Neural progenitor cell (in vitro differentiated cells): Measurements from ENCODE around the gene SLC25A11. TPM values are rescaled to one million over a fixed set of nuclear protein-coding genes. Genes with fewer than 3 reads are reported as not detected.

Experiments used
- DNase-seq: peaks from one replicate; pipeline ENCODE4 v3.0.0-alpha.2; 2016; ENCODE audit warnings: low spot score
- H2AFZ ChIP-seq: fragments of 200-600 bp; sonication (generic); replicated peaks from 2 replicates; pipeline ENCODE4 v1.6.1; 2016; ENCODE audit warnings: antibody characterized with exemption
- H3F3A ChIP-seq: fragments of 200-600 bp; sonication (generic); 2 replicates; pipeline ENCODE4 v1.6.1; 2016; ENCODE audit warnings: antibody characterized with exemption, low read depth
- H3K27ac ChIP-seq: fragments of 200-600 bp; sonication (generic); 2 replicates; pipeline ENCODE4 v1.5.1; 2016; ENCODE audit warnings: mild to moderate bottlenecking
- H3K27me3 ChIP-seq: fragments of 200-600 bp; sonication (generic); 2 replicates; pipeline ENCODE4 v1.6.1; 2016; ENCODE audit warnings: mild to moderate bottlenecking, moderate library complexity
- H3K36me3 ChIP-seq: fragments of 200-600 bp; sonication (generic); 2 replicates; pipeline ENCODE4 v1.5.1; 2016
- H3K4me1 ChIP-seq: fragments of 200-600 bp; sonication (generic); 2 replicates; pipeline ENCODE4 v1.6.1; 2016; ENCODE audit warnings: mixed run types
- H3K4me2 ChIP-seq: fragments of 200-600 bp; sonication (generic); 2 replicates; pipeline ENCODE4 v1.6.1; 2016
- H3K4me3 ChIP-seq: fragments of 200-600 bp; sonication (generic); 2 replicates; pipeline ENCODE4 v1.5.1; 2016
- H3K79me2 ChIP-seq: fragments of 200-600 bp; sonication (generic); 2 replicates; pipeline ENCODE4 v1.6.1; 2016; ENCODE audit warnings: low read depth
- H3K9ac ChIP-seq: fragments of 200-600 bp; sonication (generic); 2 replicates; pipeline ENCODE4 v1.6.1; 2016
- H3K9me3 ChIP-seq: fragments of 200-600 bp; sonication (generic); 2 replicates; pipeline ENCODE4 v1.5.1; 2016; ENCODE audit warnings: low read depth
- H4K20me1 ChIP-seq: fragments of 200-600 bp; sonication (generic); 2 replicates; pipeline ENCODE4 v1.6.1; 2016; ENCODE audit warnings: low read depth
- H3K27ac Mint-ChIP-seq: 3 replicates; pipeline ENCODE4 v1.8.0; 2021; ENCODE audit warnings: mixed read lengths
- H3K27me3 Mint-ChIP-seq: 2 replicates; pipeline ENCODE4 v1.8.0; 2022; ENCODE audit warnings: low read depth, mild to moderate bottlenecking, inconsistent platforms, moderate library complexity, mixed read lengths; ENCODE audit not compliant: insufficient read depth
- H3K36me3 Mint-ChIP-seq: 3 replicates; pipeline ENCODE4 v1.8.0; 2021; ENCODE audit warnings: mixed read lengths
- H3K4me1 Mint-ChIP-seq: 3 replicates; pipeline ENCODE4 v1.8.0; 2021; ENCODE audit warnings: mixed read lengths
- H3K4me3 Mint-ChIP-seq: 3 replicates; pipeline ENCODE4 v1.8.0; 2021; ENCODE audit warnings: mild to moderate bottlenecking, moderate library complexity, mixed read lengths
- H3K9me3 Mint-ChIP-seq: 3 replicates; pipeline ENCODE4 v1.8.0; 2020; ENCODE audit warnings: mixed read lengths
- EZH2 ChIP-seq: fragments of 200-600 bp; sonication (generic); IDR thresholded peaks from 2 replicates; pipeline ENCODE4 v1.6.1; 2017; ENCODE audit warnings: antibody characterized with exemption, mild to moderate bottlenecking, moderate library complexity
- EZH2phosphoT487 ChIP-seq: fragments of 200-600 bp; sonication (generic); IDR thresholded peaks from 2 replicates; pipeline ENCODE4 v1.6.1; 2017; ENCODE audit warnings: antibody characterized with exemption
- total RNA-seq: library from RNA; depleted of rRNA; stranded (reverse); fragments of >200 nt; gene quantifications from 2 replicates; pipeline ENCODE4 v1.2.3, GENCODE V29; 2015; ENCODE audit warnings: low replicate concordance
- TF ChIP-seq, protein P1 (sequence below): fragments of 200-600 bp; sonication (generic); IDR thresholded peaks from 2 replicates; pipeline ENCODE4 v1.5.1; 2017; ENCODE audit warnings: antibody characterized with exemption, mild to moderate bottlenecking

The SLC25A11 gene
- total RNA-seq, 1 donor from 2014 or later, result 35.3 TPM

DNA sequence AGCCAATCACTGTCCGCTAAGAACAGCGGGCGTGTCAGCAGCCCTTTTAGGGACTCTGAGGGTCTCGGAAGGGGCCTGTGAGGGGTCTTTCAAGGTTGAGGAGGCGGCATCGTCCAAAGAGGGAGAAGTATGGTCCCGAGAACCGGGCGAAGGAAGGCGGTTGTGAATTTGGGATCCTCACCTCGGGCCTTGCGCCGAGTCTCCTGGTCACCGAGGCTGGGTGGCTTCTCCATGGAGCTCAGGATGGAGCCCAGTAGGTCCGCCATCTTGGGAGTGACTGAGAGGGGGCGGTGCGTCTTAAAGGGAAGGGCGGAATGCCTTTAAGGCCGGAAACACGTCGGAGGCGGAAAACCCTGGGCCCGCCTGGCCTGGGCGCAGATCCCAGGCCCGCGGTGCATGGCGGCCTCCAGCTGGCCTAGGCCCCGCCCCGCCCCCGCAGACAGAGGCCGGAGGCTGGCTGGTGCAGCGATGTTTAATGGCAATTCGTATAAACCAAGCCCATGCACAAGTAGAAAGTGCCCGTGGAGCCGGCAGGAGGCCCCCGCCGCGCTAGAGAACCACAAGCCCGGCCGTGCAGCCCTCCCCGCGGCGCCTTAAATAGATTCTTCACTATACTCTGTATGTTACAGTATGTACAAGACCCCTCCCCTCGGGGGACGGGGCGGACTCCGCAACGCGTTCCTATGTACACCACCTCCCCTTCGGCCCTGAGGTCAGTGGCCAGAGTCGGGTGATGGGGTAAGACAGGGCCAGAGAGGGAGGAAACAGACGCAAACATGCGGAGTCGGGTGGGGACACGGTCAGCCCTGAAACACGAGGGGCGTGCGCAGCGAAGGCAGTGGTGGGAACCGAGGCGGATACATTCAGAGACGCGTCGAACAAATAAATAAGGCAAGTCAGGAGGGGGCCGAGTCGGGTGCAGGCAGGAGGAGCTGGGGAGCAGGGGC is 28.0 kb upstream of the SLC25A11 start, which contains the start of gene SPAG7:
Gene SPAG7 (minus strand): TSS at position 279 of the 947 bp plus-strand sequence. CDS start 13 bp downstream, at position 266.
- peak within 1 kb of the TSS; percentile 95 for H3K4me2 ChIP-seq
- Mint-ChIP-seq H3K36me3 (peaks cover 22% of the 10 kb centered on the region), H3K4me3 (no peak within 1 kb of the TSS), H3K27ac (no peak within 1 kb of the TSS), H3K9me3 (peaks cover 7% of the 10 kb centered on the region), H3K4me1 (peaks cover 32% of the 10 kb centered on the region), H3K27me3 (peaks cover 8% of the 10 kb centered on the region)
- peaks cover 38% of the 10 kb centered on the region for H3K79me2 ChIP-seq
- peaks cover 31% of the 10 kb centered on the region for H3F3A ChIP-seq
- peak within 1 kb of the TSS; percentile 79 for H3K9ac ChIP-seq
- TF ChIP-seq EZH2 (no peak), EZH2phosphoT487 (no peak)
- TF ChIP-seq, protein P1, sequence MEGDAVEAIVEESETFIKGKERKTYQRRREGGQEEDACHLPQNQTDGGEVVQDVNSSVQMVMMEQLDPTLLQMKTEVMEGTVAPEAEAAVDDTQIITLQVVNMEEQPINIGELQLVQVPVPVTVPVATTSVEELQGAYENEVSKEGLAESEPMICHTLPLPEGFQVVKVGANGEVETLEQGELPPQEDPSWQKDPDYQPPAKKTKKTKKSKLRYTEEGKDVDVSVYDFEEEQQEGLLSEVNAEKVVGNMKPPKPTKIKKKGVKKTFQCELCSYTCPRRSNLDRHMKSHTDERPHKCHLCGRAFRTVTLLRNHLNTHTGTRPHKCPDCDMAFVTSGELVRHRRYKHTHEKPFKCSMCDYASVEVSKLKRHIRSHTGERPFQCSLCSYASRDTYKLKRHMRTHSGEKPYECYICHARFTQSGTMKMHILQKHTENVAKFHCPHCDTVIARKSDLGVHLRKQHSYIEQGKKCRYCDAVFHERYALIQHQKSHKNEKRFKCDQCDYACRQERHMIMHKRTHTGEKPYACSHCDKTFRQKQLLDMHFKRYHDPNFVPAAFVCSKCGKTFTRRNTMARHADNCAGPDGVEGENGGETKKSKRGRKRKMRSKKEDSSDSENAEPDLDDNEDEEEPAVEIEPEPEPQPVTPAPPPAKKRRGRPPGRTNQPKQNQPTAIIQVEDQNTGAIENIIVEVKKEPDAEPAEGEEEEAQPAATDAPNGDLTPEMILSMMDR, result no peak
- peak within 1 kb of the TSS; percentile 65 for H3K4me3 ChIP-seq
- peak within 1 kb of the TSS; percentile 93 for H3K27ac ChIP-seq
- peaks cover 3% of the 10 kb centered on the region for H3K27me3 ChIP-seq
- H2AFZ ChIP-seq, result peak within 1 kb of the TSS; percentile 78
- peaks cover 14% of the 10 kb centered on the region for H3K4me1 ChIP-seq
- no peaks in the 10 kb centered on the region for H3K9me3 ChIP-seq
- peaks cover 32% of the 10 kb centered on the region for H4K20me1 ChIP-seq
- DNase-seq, result peak; percentile 97
- H3K36me3 ChIP-seq, result no peaks in the 10 kb centered on the region

DNA sequence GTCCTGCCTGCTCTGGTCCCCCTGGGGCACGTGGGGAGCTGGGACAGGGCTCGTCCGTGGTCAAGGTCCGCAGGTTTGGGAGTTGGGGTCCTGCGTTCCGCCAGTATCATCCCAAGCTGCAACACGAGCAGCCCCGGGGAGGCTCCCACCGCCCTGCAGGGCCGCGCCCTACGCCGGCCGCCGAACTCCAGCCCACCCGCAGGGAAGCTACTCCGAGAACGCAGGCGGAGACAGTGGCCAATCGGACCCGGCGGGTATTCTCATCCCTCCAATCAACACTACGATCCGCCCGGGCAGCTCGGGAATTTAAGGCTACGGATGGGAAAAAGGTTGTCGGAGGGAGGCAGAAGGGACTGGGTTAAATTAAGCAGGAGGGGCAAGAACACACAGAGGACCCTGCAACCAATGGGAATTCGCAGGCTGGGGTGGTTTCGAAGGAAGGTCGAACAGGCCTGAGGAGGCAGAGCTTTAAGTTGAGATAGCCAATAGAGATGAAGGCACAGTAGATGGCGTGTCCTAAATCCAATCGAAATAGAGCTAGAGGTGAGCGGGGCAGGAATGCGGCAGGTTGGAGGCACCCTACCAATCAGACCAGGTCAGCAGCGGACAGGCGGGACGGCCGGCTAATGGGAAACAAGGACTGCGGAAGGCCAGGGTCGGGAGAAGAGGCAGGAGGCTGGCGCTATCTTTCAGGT is 27.1 kb upstream of the SLC25A11 start:
- Mint-ChIP-seq H3K9me3 (peaks cover 7% of the 10 kb centered on the region), H3K4me3 (no peak overlapping the region), H3K4me1 (peaks cover 31% of the 10 kb centered on the region), H3K27ac (no peak overlapping the region), H3K36me3 (peaks cover 20% of the 10 kb centered on the region), H3K27me3 (peaks cover 8% of the 10 kb centered on the region)
- Histone ChIP-seq H3K9me3 (no peaks in the 10 kb centered on the region), H3K4me3 (peak overlapping the region; percentile 65), H3K4me1 (peaks cover 14% of the 10 kb centered on the region), H3K9ac (peak overlapping the region; percentile 22), H3F3A (peaks cover 26% of the 10 kb centered on the region), H2AFZ (no peak overlapping the region), H3K27ac (peak overlapping the region; percentile 93), H3K79me2 (peaks cover 38% of the 10 kb centered on the region), H4K20me1 (peaks cover 24% of the 10 kb centered on the region), H3K27me3 (no peaks in the 10 kb centered on the region), H3K4me2 (peak overlapping the region; percentile 77), H3K36me3 (no peaks in the 10 kb centered on the region)
- TF ChIP-seq EZH2phosphoT487 (no peak), EZH2 (no peak)
- TF ChIP-seq, protein P1, result no peak
- DNase-seq, result peak; percentile 99

DNA sequence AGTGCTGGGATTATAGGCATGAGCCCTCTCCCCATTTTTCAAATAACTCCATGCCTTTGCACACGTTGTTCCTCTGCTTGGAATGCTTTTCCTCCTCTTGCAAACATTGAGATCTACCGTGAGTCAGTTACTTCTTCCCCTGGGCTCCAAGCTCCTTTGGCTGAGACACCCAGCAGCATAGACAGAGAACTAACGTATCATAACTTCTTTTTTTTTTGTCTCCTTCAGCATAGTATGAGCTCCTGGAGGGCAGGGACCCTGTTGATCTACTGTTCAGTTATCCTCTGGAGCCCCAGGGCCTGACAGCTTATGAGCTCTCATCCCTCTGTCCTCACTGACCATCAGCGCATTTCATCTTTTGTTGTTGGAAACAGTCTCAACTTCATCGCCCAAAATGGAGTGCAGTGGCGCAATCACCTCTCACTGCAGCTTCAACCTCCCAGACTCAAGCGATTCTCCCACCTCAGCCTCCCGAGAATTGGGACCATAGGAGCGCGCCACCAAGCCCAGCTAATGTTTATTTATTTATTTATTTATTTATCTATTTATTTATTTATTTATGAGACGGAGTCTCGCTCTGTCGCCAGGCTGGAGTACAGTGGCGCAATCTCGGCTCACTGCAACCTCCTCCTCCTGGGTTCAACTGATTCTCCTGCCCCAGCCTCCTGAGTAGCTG is 25.6 kb upstream of the SLC25A11 start:
- Histone ChIP-seq H3K4me2 (no peak overlapping the region), H3K27me3 (no peaks in the 10 kb centered on the region), H3K36me3 (no peaks in the 10 kb centered on the region), H3K4me1 (peaks cover 19% of the 10 kb centered on the region), H3K9me3 (no peaks in the 10 kb centered on the region), H3F3A (peaks cover 32% of the 10 kb centered on the region), H2AFZ (no peak overlapping the region), H3K27ac (no peak overlapping the region), H4K20me1 (peaks cover 17% of the 10 kb centered on the region), H3K79me2 (peaks cover 38% of the 10 kb centered on the region), H3K4me3 (no peak overlapping the region), H3K9ac (no peak overlapping the region)
- TF ChIP-seq, protein P1, result no peak
- TF ChIP-seq EZH2 (no peak), EZH2phosphoT487 (no peak)
- no peak for DNase-seq
- Mint-ChIP-seq H3K4me1 (peaks cover 29% of the 10 kb centered on the region), H3K36me3 (peaks cover 20% of the 10 kb centered on the region), H3K27ac (no peak overlapping the region), H3K9me3 (peaks cover 7% of the 10 kb centered on the region), H3K4me3 (peak overlapping the region; percentile 65), H3K27me3 (peaks cover 8% of the 10 kb centered on the region)
